ENCODE results near the gene PRPF31. TPM values are rescaled to one million over a fixed set of nuclear protein-coding genes. Genes with fewer than 3 reads are reported as not detected.

PRPF31 gene
- polyA plus RNA-seq, 1 donor from 2014 or later: 76.6 TPM

GRCh38 chr19:54128796-54129616 is 13.5 kb downstream of the PRPF31 start:
- H3K27ac ChIP-seq (ENCODE audit: low read length): no peak overlapping the region
- H3K9ac ChIP-seq (ENCODE audit: low read length): no peak overlapping the region
- H3K27me3 ChIP-seq (ENCODE audit: insufficient read depth, low read depth, low read length): no peaks in the 10 kb centered on the region
- H2AFZ ChIP-seq (ENCODE audit: low read depth, low read length): no peak overlapping the region
- no peak overlapping the region for H3K4me2 ChIP-seq (ENCODE audit: low read length)
- H3K9me3 ChIP-seq (ENCODE audit: low read length): no peaks in the 10 kb centered on the region
- H3K4me3 ChIP-seq (ENCODE audit: low read length): no peak overlapping the region
- H4K20me1 ChIP-seq (ENCODE audit: insufficient read depth): no peaks in the 10 kb centered on the region
- H3K79me2 ChIP-seq (replicated peaks; ENCODE audit: insufficient read depth, low read length): no peaks in the 10 kb centered on the region
- no peaks in the 10 kb centered on the region for H3F3A ChIP-seq (ENCODE audit: insufficient read depth, low read length, poor library complexity, severe bottlenecking)
- H3K9me2 ChIP-seq (ENCODE audit: insufficient read depth, low read length): no peaks in the 10 kb centered on the region
- no peaks in the 10 kb centered on the region for H3K36me3 ChIP-seq (ENCODE audit: insufficient read depth, low read length)
- TF ChIP-seq TAF1 (IDR thresholded peaks at IDR 0.05; ENCODE audit: low read depth): no peak
- TF ChIP-seq SMC3 (conservative IDR thresholded peaks at IDR 0.05; ENCODE audit: poor library complexity): no peak
- TF ChIP-seq MXI1 (conservative IDR thresholded peaks at IDR 0.05; ENCODE audit: poor library complexity, severe bottlenecking): no peak
- TF ChIP-seq RAD21 (conservative IDR thresholded peaks at IDR 0.05): no peak
- no peak for TF ChIP-seq EZH2 (IDR thresholded peaks at IDR 0.05; ENCODE audit: borderline replicate concordance, insufficient read depth, low read length, poor library complexity, severe bottlenecking)
- TF ChIP-seq POLR2AphosphoS5 (IDR thresholded peaks at IDR 0.05): no peak
- TF ChIP-seq CTCF (IDR thresholded peaks at IDR 0.05; ENCODE audit: poor library complexity, severe bottlenecking): no peak
- TF ChIP-seq EP300 (conservative IDR thresholded peaks at IDR 0.05; ENCODE audit: poor library complexity, severe bottlenecking): no peak
- no peak for TF ChIP-seq REST (IDR thresholded peaks at IDR 0.05; ENCODE audit: borderline replicate concordance)

GRCh38 chr19:54129617-54129996 is 14.1 kb downstream of the PRPF31 start:
- H3K27me3 ChIP-seq (ENCODE audit: insufficient read depth, low read depth, low read length): no peaks in the 10 kb centered on the region
- TF ChIP-seq RAD21 (conservative IDR thresholded peaks at IDR 0.05) (no peak), SMC3 (conservative IDR thresholded peaks at IDR 0.05; ENCODE audit: poor library complexity) (no peak), TAF1 (IDR thresholded peaks at IDR 0.05; ENCODE audit: low read depth) (no peak), EZH2 (IDR thresholded peaks at IDR 0.05; ENCODE audit: borderline replicate concordance, insufficient read depth, low read length, poor library complexity, severe bottlenecking) (no peak), POLR2AphosphoS5 (IDR thresholded peaks at IDR 0.05) (no peak), CTCF (IDR thresholded peaks at IDR 0.05; ENCODE audit: poor library complexity, severe bottlenecking) (no peak), MXI1 (conservative IDR thresholded peaks at IDR 0.05; ENCODE audit: poor library complexity, severe bottlenecking) (no peak), REST (IDR thresholded peaks at IDR 0.05; ENCODE audit: borderline replicate concordance) (no peak)
- H3K4me3 ChIP-seq (ENCODE audit: low read length): no peak overlapping the region
- no peaks in the 10 kb centered on the region for H3K79me2 ChIP-seq (replicated peaks; ENCODE audit: insufficient read depth, low read length)
- H2AFZ ChIP-seq (ENCODE audit: low read depth, low read length): no peak overlapping the region
- H3K9me2 ChIP-seq (ENCODE audit: insufficient read depth, low read length): no peaks in the 10 kb centered on the region
- H4K20me1 ChIP-seq (ENCODE audit: insufficient read depth): no peaks in the 10 kb centered on the region
- no peaks in the 10 kb centered on the region for H3K36me3 ChIP-seq (ENCODE audit: insufficient read depth, low read length)
- H3K27ac ChIP-seq (ENCODE audit: low read length): no peak overlapping the region
- no peaks in the 10 kb centered on the region for H3F3A ChIP-seq (ENCODE audit: insufficient read depth, low read length, poor library complexity, severe bottlenecking)
- H3K9me3 ChIP-seq (ENCODE audit: low read length): no peaks in the 10 kb centered on the region
- no peak overlapping the region for H3K4me2 ChIP-seq (ENCODE audit: low read length)
- H3K9ac ChIP-seq (ENCODE audit: low read length): no peak overlapping the region

Data from neural cell (in vitro differentiated cells).